ENCODE results near the gene LRRC28. TPM values are rescaled to one million over a fixed set of nuclear protein-coding genes. Genes with fewer than 3 reads are reported as not detected.

The LRRC28 gene
- total and polyA plus RNA-seq, 2 of the 4 experiments (the other 2 are of a cell fraction), result 12.7 to 21.1 TPM

DNA sequence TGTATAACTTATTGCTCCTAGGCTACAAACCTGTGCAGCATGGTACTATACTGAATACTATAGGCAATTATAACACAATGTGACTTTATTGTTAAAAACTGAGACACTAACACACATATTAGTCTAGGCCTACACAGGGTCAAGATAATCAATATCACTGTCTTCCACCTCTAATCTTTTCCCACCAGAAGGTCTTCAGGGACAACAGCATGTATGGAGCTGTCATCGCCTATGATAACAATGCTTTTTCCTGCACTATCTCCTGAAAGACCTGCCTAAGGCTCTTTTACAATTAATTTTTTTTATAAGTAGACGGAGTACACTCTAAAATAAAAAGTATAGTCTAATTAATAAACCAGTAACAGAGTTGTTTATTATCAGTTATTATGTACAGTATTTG lies 60.9 kb downstream of the LRRC28 start:
- peaks cover 5% of the 10 kb centered on the region; the same call in 1 of the 2 replicates for H3K9me3 ChIP-seq (ENCODE audit: control insufficient read depth, insufficient read depth, low read length)
- no CpG with 5 or more reads among the region's 2 CpGs for WGBS, 2 experiments (ENCODE audit: extremely low coverage in 2 of 2, insufficient read length in 1 of 2)
- H3K4ac ChIP-seq (ENCODE audit: low read depth, low read length), result no peak overlapping the region
- H4K20me1 ChIP-seq (ENCODE audit: insufficient read depth, low read length), result no peaks in the 10 kb centered on the region
- H3K56ac ChIP-seq (ENCODE audit: extremely low read depth, insufficient read depth, low read length), result no peak overlapping the region
- no peak overlapping the region for H3K14ac ChIP-seq (replicated peaks; ENCODE audit: low read depth, low read length)
- H3K9ac ChIP-seq (ENCODE audit: low read depth, low read length), result no peak overlapping the region
- no peak overlapping the region for H2BK20ac ChIP-seq (ENCODE audit: low read depth, low read length)
- H3K79me1 ChIP-seq (ENCODE audit: low read depth in 1 of 2, low read length in 2 of 2), result no peaks in the 10 kb centered on the region
- ChIA-PET CTCF (interaction anchor here (0.6 kb wide), 1 partner anchor 501 kb away, joined by 5 read pairs; no protein-coding TSS in a partner anchor), POLR2A (ENCODE audit: unreplicated experiment) (no interaction called here)
- DNase-seq (no peak), ATAC-seq (ENCODE audit: low read depth) (no peak)
- peaks cover 1% of the 10 kb centered on the region; the same call in 1 of the 2 replicates for H3K4me1 ChIP-seq (ENCODE audit: control insufficient read depth, insufficient read depth, low read length)
- BruUV-seq (replicated peaks), result no TSS peak
- no peak overlapping the region for H2BK5ac ChIP-seq (ENCODE audit: low read depth, low read length, poor library complexity, severe bottlenecking)
- dilution Hi-C loops (cut with HindIII; ENCODE audit: low sequenced_read_pairs, unreplicated experiment) (no loop called here), in situ Hi-C loops (cut with MboI; ENCODE audit: low sequenced_read_pairs) (no loop called here), intact Hi-C loops (cut with micrococcal nuclease) (no loop called here)
- H3K27ac ChIP-seq (ENCODE audit: insufficient read depth, low read length), result no peak overlapping the region
- no peak overlapping the region for H2BK15ac ChIP-seq (ENCODE audit: low read depth, low read length)
- no peak overlapping the region for H2AK5ac ChIP-seq (ENCODE audit: low read depth, low read length)
- no peak overlapping the region for H4K5ac ChIP-seq (ENCODE audit: low read depth, low read length)
- H3K9me1 ChIP-seq (ENCODE audit: insufficient read depth, low read length), result no peaks in the 10 kb centered on the region; the same call in 1 of the 2 replicates
- H2BK120ac ChIP-seq (ENCODE audit: low read depth, low read length), result no peak overlapping the region
- H3K4me2 ChIP-seq (ENCODE audit: low read depth, low read length), result no peak overlapping the region
- no peak overlapping the region for H3K18ac ChIP-seq (ENCODE audit: low read depth, low read length)
- H3K27me3 ChIP-seq (ENCODE audit: control insufficient read depth, insufficient read depth, low read length), result no peaks in the 10 kb centered on the region
- H3K23ac ChIP-seq (ENCODE audit: low read depth, low read length), result no peak overlapping the region
- no peaks in the 10 kb centered on the region for H3K36me3 ChIP-seq (ENCODE audit: control insufficient read depth, insufficient read depth, low read length)
- no peak for TF ChIP-seq MXI1 (IDR thresholded peaks at IDR 0.05; ENCODE audit: borderline replicate concordance, low read depth, low read length)
- TF ChIP-seq CHD1 (IDR thresholded peaks at IDR 0.05; ENCODE audit: low read depth, low read length), result no peak
- TF ChIP-seq, protein P1, sequence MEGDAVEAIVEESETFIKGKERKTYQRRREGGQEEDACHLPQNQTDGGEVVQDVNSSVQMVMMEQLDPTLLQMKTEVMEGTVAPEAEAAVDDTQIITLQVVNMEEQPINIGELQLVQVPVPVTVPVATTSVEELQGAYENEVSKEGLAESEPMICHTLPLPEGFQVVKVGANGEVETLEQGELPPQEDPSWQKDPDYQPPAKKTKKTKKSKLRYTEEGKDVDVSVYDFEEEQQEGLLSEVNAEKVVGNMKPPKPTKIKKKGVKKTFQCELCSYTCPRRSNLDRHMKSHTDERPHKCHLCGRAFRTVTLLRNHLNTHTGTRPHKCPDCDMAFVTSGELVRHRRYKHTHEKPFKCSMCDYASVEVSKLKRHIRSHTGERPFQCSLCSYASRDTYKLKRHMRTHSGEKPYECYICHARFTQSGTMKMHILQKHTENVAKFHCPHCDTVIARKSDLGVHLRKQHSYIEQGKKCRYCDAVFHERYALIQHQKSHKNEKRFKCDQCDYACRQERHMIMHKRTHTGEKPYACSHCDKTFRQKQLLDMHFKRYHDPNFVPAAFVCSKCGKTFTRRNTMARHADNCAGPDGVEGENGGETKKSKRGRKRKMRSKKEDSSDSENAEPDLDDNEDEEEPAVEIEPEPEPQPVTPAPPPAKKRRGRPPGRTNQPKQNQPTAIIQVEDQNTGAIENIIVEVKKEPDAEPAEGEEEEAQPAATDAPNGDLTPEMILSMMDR (conservative IDR thresholded peaks at IDR 0.05; ENCODE audit: low read depth, low read length), result no peak
- TF ChIP-seq RCOR1 (IDR thresholded peaks at IDR 0.05; ENCODE audit: insufficient replicate concordance, low read length), result no peak
- TF ChIP-seq, protein P2, sequence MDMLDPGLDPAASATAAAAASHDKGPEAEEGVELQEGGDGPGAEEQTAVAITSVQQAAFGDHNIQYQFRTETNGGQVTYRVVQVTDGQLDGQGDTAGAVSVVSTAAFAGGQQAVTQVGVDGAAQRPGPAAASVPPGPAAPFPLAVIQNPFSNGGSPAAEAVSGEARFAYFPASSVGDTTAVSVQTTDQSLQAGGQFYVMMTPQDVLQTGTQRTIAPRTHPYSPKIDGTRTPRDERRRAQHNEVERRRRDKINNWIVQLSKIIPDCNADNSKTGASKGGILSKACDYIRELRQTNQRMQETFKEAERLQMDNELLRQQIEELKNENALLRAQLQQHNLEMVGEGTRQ (IDR thresholded peaks at IDR 0.05; ENCODE audit: low read depth, low read length), result no peak
- TF ChIP-seq BHLHE40 (IDR thresholded peaks at IDR 0.05; ENCODE audit: low read depth, low read length), result no peak
- no peak for TF ChIP-seq SMC3 (IDR thresholded peaks at IDR 0.05; ENCODE audit: low read depth, low read length)
- H2AFZ ChIP-seq (replicated peaks; ENCODE audit: low read length, poor library complexity), result no peak overlapping the region
- H3K4me3 ChIP-seq (ENCODE audit: insufficient read depth, low read depth, low read length), result no peak overlapping the region
- no peak overlapping the region for H4K91ac ChIP-seq (ENCODE audit: insufficient read depth, low read depth, low read length)
- no peak overlapping the region for H4K8ac ChIP-seq (ENCODE audit: low read depth in 2 of 2, low read length in 2 of 2)
- H2AK9ac ChIP-seq (replicated peaks; ENCODE audit: low read depth, low read length, poor library complexity), result no peak overlapping the region
